ENCODE measurements around the gene NAA25.

DNA sequence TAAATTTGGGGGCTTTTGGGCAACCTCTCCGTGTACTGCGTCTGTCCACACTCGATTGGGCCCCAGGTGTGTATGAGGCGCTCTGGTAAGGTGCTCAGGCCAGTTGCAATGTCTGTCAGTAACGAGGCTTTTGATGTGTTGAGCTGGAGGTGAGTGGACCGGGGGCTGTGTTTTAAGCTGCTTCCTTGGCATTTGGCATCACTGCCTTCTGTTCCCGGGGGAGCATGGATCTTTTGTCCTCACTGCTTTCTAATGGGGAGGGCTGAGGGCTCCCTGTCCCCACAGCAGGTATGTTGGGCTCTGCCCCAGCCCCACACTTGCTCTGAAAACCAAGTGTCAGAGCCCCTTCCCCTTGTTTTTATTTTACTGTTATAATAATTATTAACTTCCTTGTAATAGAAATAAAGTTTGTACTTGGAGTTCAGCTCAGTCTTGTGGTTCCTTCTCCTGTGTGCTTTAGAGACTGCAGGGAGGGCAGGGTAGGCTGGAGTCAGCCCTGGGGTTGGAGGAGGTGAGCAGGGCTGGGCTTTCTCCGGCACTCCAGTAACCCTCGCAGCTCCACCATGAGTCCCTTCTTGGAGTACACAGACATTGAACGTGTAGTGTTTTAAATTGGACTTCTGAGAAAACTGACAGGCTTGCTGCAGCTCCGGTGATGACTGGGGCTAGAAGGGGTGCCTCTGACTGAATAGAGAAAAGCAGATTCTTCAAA is 44.8 kb upstream of the NAA25 start:
- no peak for TF ChIP-seq EZH2 (IDR thresholded peaks at IDR 0.05)
- no peak for TF ChIP-seq POLR2AphosphoS5 (IDR thresholded peaks at IDR 0.05; ENCODE audit: borderline replicate concordance, low read depth, low read length)
